Measurements from ENCODE around the gene SLC4A7. TPM values are rescaled to one million over a fixed set of nuclear protein-coding genes. Genes with fewer than 3 reads are reported as not detected.

Gene SLC4A7
- total and polyA plus RNA-seq, 9 of the 15 experiments (the other 6 are each of a cell fraction or from before 2014, with no cell fraction given): 1.7 to 13.6 (median 8.0) TPM

GRCh38 chr3:27340534-27340933 lies 143.7 kb downstream of the SLC4A7 start:
- in situ Hi-C loops (cut with MboI) (no loop called here), intact Hi-C loops (cut with micrococcal nuclease) (no loop called here)
- Histone ChIP-seq H3K9me1 (ENCODE audit: control insufficient read depth, insufficient read depth, low read length) (no peaks in the 10 kb centered on the region), H3K4me1 (replicated peaks in 1 of 2; ENCODE audit: control insufficient read depth in 2 of 2, insufficient read depth in 2 of 2, low read length in 2 of 2) (no peaks in the 10 kb centered on the region), H3K4me3 (no peak overlapping the region), H4K20me1 (replicated peaks; ENCODE audit: control insufficient read depth, insufficient read depth, low read length) (no peaks in the 10 kb centered on the region), H3K9ac (ENCODE audit: insufficient read depth in 1 of 2, low read depth in 2 of 2, low read length in 2 of 2) (no peak overlapping the region), H3K36me3 (ENCODE audit: control insufficient read depth, insufficient read depth, low read length) (no peaks in the 10 kb centered on the region), H3K79me2 (ENCODE audit: control insufficient read depth, insufficient read depth, low read length) (no peaks in the 10 kb centered on the region), H2AFZ (ENCODE audit: low read depth, low read length) (no peak overlapping the region), H3K9me3 (replicated peaks; ENCODE audit: control insufficient read depth, insufficient read depth, low read depth, low read length) (no peaks in the 10 kb centered on the region), H3K27ac (ENCODE audit: extremely low read depth, low read depth, low read length) (no peak overlapping the region), H3K27me3 (ENCODE audit: control insufficient read depth in 2 of 2, insufficient read depth in 2 of 2, low read length in 2 of 2) (no peaks in the 10 kb centered on the region), H3K4me2 (ENCODE audit: insufficient read depth, low read length) (no peak overlapping the region)
- 0% methylated on average over 1 of the region's 1 CpG for WGBS (ENCODE audit: insufficient coverage, low coverage, missing lambda C conversion rate)
- BruUV-seq (replicated peaks): no TSS peak
- TF ChIP-seq SFPQ (IDR thresholded peaks at IDR 0.05; ENCODE audit: low read depth, low read length): no peak
- TF ChIP-seq JUN (IDR thresholded peaks at IDR 0.05; ENCODE audit: borderline replicate concordance, low read depth, low read length): no peak
- no peak for TF ChIP-seq JUN (CRISPR knock-in tag; IDR thresholded peaks at IDR 0.05; ENCODE audit: borderline replicate concordance)
- TF ChIP-seq, protein P1, sequence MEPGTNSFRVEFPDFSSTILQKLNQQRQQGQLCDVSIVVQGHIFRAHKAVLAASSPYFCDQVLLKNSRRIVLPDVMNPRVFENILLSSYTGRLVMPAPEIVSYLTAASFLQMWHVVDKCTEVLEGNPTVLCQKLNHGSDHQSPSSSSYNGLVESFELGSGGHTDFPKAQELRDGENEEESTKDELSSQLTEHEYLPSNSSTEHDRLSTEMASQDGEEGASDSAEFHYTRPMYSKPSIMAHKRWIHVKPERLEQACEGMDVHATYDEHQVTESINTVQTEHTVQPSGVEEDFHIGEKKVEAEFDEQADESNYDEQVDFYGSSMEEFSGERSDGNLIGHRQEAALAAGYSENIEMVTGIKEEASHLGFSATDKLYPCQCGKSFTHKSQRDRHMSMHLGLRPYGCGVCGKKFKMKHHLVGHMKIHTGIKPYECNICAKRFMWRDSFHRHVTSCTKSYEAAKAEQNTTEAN (CRISPR knock-in tag; IDR thresholded peaks at IDR 0.05): no peak
- no peak for TF ChIP-seq ZNF668 (CRISPR knock-in tag; IDR thresholded peaks at IDR 0.05)
- no peak for TF ChIP-seq NFIC (IDR thresholded peaks at IDR 0.05)
- TF ChIP-seq JUNB (CRISPR knock-in tag; conservative IDR thresholded peaks at IDR 0.05): no peak
- POLR2A ChIA-PET: no interaction called here
- CTCF ChIA-PET (ENCODE audit: low intra/inter-chr PET ratio): no interaction called here
- ATAC-seq (no peak), DNase-seq (ENCODE audit: extremely low read depth in 1 of 4, low spot score in 3 of 4) (no peak), FAIRE-seq (no peak)
